Limb (tissue), 2 donors: ENCODE results near the gene COA6.
A peak's percentile ranks its signal among the peaks of the same experiment; 100 is the strongest.
"Not testable (repeated sequence)": the region's sequence is repeated elsewhere in the genome, so short reads cannot be mapped to it uniquely, and the experiment has no call there.

Experiments used
- DNase-seq, 2 donors: peaks; one replicate each; pipeline ENCODE4 v3.0.0-alpha.2; 2016; ENCODE audit errors: extremely low spot score in 2 of 2

Gene COA6

DNA sequence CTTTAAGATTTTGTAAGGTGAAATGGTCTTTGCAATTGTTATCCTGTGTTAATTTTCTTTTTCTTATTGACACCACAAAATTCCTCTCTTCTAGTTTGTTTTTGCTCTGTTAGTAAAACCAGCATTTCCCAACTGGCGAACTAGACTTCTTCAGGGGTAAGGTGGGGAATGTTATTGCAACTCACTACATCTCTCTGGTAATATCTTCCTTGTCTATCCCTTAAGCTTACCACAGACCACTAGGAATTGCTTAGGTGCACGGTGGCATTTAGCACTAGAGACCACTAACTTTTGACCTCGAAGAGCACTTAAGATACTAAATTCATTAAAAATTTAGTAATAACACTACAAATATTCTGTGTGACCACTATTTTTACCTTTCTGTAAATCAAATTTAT, 4.2 kb upstream of the COA6 start:
- no peak for DNase-seq

DNA sequence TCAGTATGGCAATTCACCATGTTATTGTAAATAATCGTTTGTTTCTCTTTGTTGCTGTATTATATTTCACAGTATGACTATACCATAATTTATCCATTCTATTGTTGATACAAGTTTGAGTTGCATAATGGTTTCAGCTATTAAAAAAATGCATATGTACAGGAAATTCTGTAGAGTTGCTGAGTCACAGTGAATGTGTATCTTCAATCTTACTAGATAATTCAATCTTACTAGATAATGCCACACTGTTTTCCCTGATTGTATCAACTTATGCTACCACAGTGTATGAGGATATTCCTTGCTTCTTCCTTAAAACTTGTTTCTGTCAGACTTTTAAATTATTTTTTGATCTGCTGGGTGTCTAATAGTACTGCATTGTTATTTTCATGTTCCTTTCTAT, 3.5 kb upstream of the COA6 start:
- DNase-seq: no peak

DNA sequence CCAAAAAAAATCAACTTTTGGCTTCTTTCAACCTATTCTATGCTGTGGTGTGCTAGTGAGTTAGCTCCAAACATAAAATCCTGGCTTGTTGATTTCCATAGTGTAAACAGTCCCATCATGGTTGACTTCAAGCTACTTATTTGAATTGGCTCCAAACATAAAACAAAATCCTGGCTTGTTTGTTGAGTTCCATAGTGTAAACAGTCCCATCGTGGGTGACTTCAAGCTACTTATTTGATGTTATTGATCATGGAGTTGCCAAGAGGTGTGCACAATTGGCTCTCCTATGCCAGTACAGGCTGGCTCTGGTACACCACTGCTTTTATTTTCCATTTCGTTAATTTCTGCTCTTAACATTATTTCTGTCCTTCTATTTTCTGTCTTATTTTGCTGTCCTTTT, 1.8 kb upstream of the COA6 start:
- DNase-seq: no peak

DNA sequence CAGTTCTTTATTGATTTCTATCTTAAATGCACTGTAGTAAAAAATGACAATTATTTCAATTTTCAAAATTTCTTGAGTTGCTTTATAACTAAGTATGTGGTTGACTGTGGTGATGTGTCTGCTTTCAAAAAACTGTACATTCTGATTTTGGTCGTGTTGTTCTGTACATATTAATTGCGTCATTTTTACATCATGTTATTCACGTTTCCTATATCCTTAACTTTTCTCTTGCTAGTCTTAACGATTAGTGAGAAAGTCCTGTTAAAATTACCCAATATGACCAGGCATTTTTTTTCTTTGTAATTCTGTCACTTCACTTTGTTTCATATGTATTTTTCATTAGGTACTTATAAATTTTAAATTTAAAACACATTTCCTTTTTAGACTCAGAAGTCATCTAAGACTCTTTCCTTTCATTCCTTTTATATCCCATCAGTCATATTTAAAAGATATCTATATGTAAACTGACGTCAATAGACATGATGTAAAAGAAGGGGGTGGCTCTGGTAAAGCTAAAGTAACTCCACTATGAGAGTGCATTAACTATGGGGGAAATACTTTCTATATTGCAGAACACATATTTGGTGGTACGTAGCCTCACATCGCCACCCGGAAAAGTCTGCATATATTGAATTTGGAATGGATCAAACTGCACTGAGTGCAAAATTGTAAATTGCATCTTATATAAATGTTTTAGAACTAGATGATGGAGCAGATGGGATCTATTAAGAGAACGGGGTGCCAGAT, 1.1 kb upstream of the COA6 start:
- DNase-seq: peak in 1 of 2 donors; percentile 7

DNA sequence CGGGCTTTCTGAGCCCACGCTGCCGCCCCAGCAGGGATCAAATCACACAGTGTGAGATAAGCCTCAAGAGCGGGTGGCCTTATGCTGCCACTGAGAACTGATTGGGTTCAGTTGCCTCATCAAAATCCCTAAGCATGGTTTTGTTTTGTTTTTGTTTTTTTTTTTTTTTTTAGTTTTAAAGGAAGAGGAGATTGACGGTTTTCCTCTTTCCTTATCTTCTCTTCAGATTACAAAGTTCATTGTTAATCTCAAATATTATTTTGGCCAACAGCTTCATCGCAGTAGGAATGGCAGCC, 651 bp downstream of the COA6 start:
- no peak for DNase-seq

DNA sequence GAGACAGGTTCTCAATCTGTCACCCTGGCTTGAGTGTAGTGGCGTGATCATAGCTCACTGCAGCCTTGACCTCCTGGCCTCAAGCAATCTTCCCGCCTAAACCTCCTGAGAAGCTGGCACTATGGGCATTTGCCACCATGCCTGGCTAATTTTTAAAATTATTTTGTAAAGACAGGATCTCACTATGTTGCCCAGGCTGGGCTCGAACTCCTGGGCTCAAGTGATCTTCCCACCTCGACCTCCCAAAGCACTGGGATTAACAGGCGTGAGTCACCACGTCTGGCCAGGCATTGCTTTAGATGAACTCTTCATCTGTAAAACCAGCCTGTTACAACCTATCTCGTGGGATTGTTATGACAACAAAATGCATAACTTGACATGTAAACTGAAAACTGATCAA, 2.4 kb downstream of the COA6 start:
- DNase-seq: no peak

DNA sequence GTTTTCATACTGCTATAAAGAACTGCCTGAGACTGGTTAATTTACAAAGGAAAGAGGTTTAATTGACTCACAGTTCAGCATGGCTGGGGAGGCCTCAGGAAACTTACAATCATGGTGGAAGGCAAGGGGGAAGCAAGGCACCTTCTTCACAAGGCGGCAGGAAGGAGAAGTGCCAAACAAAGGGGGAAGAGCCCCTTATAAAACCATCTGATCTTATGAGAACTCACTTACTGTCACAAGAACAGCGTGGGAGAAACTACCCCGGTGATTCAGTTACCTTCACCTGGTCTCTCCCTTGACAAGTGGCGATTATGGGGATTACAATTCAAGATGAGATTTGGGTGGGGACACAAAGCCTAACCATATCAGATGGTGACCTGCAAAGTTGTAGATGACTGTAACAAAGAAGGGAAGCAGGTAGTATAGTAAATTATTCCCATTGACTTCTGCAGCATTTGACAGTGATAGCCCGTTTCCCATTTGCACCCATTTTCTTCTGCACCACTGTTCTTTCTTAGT, 6.4 kb downstream of the COA6 start:
- DNase-seq: not testable (repeated sequence)

DNA sequence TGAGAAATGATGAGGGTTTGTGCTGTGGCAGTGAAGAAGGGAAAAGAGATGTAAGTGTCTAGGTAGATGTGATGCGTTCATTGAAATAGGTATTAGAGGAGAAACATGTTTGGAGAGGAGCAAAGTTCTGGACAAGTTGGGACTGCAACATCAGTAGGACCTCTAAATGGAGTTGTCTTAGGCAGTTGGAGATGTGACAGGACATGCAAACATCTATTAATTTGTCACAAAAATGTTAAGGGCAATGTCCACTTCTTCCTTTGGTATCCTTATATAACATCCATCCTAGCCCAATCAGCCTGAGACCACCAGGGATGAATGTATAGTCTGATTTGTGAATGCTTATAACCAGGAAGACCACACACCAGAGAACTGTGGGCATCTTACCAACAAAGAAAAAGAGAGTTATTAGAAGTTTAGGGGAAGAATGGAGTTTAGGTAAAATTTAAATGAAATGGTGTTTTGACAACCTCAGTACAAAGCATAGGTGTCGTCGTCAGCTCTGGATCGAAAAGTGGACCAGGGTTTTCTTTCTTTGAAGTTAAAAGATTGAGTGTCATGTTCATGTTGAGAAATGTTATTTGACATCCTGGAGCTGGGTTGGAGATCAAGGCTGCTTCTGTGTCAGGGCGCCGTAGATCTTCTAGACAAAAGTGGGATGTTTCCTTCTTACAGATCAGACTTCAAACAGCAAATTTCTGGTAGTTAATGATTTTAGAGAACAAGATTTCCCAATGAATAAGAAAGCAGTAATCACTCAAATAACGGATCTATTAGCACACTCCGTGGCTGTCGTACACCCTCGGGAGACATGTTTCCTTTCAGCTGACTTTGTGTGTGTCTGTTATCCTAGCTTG, 8.7 kb downstream of the COA6 start:
- no peak for DNase-seq

DNA sequence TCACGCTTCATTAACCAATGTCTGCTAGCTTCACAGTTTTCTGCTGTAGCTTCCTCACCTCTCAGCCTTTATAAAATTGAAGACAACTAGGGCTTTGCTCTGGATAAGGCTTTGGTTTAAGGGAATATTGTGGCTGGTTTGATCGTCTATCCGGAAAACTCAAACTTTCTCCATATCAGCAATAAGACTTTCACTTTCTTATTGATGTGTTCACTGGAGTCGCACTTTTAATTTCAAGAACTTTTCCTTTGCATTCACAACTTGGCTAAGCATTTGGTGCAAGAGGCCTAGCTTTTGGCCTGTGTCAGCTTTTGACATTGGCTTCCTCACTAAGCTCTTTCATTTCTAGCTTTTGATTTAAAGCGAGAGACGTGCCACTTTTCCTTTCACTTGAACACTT, 12.9 kb downstream of the COA6 start:
- DNase-seq: no peak

DNA sequence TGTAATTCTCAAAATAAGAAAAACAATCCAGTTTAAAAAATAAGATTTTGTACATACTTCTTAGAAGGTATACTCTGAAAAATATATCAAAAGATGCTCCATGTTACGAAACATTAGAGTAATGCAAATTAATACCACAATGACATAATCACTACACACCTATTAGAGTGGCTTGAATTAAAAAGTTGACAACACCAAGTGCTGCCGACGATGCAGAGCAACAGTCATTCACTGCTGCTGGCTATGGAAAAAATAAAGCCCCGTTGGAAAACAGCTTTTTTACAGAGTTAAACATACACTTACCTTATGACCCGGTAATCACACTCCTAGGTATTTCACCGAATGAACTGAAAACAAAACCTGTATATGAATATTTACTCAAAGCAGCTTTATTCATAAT, 14.8 kb downstream of the COA6 start:
- no peak for DNase-seq

DNA sequence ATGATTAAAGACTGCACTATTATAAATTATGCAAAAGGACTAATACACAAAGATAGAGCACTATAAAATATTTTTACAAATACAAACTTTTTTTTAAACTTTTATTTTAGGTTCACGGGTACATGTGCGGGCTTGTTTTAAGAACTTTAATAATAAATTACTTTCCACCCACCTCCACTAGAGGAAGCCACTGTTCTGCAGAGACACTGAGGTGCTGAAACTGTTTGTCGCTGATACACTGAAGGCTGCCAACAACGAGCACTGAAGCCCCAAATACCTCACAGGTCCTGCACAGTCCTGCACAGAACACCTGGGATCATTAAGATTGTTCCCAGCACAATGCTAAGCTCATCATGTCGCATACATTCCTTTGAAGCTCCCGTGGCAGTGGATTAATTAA, 19.9 kb downstream of the COA6 start:
- DNase-seq: no peak

DNA sequence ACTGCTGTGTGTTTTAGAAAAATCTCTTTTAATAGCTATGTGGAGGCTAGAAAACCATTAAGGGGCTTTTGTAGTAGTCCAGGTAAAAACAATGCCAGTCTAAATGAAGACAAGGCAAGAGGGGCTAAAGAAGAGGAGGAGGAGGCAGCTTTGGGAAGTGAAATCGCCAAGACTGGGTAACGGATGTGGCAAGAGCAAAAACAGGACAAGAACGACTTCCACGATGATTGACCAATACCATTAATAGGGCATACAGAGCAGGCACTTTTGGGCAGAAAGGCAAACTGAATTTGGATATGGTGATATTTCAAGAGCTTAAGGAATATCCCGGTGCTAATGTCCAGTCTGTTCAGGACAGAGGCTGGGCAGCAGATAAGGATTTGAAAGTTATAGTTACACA, 22.0 kb downstream of the COA6 start:
- DNase-seq: no peak

DNA sequence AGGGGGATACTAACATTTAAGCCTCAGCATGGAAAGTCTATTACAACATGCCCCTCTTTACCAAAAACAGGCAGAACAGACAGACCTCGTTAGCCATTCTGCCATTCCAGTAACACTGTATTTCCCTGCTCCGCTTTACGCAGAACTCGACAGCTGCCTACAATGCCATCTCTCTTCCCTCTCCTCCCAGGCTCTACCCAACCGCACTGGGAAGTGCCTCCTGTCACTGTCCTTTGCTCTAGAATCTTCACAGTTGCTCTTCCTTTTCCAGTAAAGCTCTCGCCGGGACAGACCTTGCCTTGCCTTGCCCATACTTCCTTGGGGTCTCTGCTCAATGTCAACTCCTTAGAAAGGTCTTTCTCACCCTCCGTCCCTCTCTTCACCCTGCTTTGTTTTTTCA, 22.8 kb downstream of the COA6 start:
- no peak for DNase-seq

DNA sequence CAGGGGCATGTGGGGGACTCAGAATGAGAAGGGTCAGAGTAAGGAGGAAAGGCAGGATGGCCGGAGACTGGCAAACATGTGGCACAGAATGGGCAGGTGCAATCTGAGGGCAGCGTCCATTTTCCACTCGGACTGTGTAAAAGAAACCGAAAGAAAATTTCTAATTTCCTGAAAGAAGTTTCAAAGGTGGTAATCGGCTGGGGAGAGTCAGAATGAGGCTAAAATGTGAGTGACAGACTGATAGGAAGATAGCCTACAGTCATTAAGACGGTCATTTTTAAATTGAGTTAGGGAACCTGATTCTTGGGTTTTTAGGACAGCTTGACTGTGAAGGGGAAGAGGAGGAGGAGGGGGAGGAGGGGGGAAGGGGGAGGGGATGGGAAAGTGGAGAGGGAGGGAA, 23.6 kb downstream of the COA6 start:
- no peak for DNase-seq

DNA sequence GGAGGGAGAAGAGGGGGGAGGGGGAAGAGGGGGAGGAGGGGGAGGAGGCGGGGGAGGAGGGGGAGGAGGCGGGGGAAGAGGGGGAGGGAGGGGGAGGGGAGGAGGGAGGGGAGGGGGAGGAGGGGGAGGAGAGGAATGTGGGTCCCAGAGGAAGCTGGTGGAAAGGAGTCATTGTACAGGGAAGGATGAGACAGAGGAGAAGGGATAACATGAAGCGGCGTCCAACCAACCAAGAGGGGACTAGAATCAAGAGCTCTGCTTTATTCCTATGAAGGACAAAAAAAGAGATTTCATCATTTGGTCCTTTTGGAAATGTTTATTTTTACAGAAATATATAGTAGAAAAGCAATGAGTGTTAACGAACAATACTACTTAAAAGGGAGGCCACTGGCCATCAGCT, 24.5 kb downstream of the COA6 start:
- no peak for DNase-seq

DNA sequence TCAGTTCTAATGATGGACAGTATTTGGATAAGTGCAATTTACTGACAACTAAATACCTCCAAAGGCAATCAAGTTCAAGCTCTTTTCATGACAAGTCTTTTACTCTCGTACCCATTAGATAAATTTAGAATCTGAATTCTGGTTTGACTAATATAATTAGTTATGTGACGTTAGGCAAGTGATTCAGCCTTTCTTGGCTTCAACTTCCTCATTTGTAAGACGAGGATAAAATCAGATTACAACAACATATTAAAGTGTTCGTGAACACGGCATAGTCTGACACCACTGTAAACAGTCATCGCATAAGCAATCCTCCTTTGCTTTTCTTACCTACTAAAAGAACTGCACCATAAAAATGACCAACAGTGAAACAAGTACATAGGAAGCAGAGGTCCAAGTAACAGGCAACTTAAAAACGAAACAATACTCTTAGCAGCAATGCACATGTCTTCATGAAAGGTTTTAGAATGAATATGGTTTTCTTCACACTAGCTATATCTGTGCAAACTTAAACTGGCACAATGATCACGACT, 25.7 kb downstream of the COA6 start:
- no peak for DNase-seq

DNA sequence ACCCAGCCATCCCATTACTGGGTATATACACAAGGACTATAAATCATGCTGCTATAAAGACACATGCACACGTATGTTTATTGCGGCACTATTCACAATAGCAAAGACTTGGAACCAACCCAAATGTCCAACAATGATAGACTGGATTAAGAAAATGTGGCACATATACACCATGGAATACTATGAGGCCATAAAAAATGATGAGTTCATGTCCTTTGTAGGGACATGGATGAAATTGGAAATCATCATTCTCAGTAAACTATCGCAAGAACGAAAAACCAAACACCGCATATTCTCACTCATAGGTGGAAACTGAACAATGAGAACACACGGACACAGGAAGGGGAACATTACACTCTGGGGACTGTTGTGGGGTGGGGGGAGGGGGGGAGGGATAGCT, 26.3 kb downstream of the COA6 start:
- DNase-seq: not testable (repeated sequence)

DNA sequence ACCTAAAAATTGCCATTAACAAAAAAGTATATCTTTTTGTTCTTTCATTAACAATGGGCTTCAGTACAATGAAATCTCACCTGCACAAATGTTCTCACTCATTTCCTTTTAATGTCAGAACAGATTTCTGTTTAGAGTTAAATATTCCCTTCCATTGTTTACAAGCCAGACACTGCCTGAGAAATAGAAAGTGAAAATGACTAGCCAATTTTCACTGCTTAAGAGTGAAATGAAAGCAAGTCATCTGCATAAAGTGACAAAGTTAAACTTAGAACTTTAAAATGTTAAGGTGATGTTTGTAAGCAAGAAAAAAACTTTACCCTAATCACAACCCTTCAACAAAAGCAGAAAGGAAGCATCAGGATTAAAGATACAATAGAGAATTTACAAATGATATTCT, 27.5 kb downstream of the COA6 start:
- no peak for DNase-seq

DNA sequence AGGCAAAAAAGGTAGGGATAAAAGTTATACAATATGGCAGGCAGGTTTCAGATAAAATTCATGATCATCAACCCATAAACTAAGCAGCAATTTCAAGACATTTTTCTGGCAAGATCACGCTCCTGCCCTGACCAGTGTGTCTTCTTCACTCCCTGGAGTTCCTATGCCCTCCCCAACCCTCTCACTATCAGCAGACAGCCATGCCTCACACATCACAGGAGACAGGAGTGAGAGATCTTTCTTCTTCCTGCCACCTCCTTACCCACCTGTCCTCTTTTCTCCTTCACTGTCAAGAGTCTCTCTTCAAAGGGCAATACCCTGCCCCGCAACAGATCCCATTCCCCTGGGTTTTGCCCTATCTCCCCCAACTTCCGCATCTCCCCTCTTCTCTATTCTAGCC, 28.4 kb downstream of the COA6 start:
- no peak for DNase-seq

DNA sequence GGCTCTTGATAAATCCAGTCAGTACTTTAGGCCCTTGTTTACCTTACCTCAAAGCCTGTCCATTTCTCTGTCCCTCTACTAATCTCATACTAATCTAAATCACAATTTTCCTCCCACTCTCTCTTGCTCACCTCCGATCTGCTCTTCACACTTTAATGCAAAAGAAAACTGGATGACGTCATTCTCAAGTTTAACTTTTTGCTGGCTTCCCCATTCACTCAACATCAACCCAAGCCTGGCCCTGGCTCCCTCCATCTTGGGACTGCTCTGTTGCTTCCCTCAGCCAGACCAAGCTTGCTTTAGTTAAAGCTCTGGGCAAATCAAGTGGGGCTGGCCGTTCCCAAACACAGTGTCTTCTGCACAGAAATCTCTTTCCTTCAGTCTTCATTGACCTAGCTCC, 29.7 kb downstream of the COA6 start:
- DNase-seq: no peak

DNA sequence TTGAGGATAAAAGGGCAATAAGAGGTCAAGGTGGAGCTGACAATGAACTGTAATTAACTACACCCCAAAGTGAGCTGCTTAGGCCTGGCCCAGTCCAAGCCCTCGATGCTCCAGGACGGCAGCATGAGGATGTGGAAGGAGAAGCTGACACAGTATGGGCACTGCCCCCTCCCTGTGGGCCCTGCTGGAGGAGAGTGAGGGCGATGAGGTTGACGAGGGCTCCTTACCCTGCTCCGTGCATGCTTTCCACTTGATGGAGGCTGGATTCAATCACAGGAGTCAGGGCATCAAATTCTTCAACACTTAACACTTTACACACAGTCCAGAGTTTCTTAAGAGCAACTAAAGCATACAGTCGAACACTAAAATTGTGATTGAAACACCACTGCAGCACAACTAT, 32.4 kb downstream of the COA6 start:
- DNase-seq: no peak

DNA sequence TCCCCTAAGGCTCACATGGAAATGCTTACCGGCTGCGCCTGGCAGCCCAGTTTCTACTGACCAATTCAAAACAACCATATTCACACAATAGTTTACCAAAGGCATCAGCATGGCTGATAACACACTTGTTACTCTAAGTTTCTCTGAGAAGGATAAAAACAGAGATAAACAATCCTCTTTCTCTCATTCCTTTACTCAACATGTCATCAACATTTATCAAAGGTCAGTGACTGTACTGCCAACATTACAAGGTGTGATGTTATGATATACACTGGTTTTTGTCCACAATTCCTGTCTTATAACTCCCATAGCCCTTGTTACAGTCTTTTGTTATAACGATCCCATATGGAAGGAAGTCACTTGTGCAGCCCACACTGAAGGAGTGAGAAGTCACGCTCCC, 33.6 kb downstream of the COA6 start:
- DNase-seq: no peak

DNA sequence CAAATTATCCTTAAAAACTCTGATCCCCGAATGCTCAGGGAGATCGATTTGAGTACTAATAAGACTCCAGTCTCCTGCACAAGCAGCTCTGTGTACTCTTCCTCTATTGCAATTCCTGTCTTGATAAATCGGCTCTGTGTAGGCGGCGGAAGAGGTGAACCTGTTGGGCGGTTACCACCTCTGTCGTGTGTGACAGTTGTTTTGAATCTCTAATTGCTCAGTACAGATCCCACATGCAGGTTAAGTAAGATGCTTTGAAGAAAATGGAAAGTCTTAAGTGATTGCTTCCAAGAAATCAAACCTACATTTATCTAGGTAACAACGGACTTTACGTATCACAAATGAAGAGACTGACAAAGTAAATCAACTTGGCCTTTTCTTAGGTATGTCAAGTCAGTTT, 35.5 kb downstream of the COA6 start:
- DNase-seq: no peak
